GM19463 (cell line): Measurements from ENCODE around the gene ACP4.
"Not testable (repeated sequence)": the region's sequence is repeated elsewhere in the genome, so short reads cannot be mapped to it uniquely, and the experiment has no call there.

Source experiments
- ATAC-seq: cut with Tn5 transposase; IDR thresholded peaks from one replicate; pipeline ENCODE4 v1.9.1; 2021; ENCODE audit warnings: mild to moderate bottlenecking, moderate library complexity; ENCODE audit not compliant: unreplicated experiment

ACP4 gene

DNA sequence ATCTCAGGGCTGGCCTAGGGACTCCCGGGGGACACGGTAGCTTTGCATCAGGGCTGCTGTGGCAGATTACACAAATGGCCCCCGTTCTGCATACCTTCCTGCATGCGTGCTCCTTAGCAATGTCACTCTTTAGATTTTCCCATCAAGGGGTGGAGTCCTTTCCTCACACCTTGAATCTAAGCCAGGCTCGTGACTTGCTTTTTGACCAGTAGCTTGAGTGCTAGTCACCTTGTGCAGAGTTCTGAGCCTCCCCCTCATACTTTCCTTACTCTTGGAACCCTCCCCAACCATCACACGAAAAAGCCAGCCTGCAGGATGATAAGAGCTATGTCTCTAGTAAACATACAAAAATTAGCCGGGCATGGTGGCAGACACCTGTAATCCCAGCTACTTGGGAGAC is 16.8 kb upstream of the ACP4 start:
- ATAC-seq: not testable (repeated sequence)

DNA sequence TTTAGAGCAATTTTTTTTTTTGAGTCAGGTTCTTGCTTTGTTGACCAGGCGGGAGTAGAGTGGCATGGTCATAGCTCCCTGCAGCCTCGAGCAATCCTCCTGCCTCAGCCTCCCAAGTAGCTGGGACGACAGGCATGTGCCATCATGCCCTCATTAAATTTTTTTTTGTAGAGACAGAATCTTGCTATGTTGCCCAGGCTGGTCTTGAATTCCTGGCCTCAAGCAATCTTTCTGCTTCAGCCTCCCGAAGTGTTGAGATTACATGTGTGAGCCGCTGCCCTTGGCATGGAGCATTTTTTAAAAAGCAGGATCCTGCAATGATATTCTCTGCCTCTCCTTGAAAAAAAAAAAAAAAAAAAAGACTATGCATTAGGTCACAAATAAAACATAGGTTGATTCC is 14.1 kb upstream of the ACP4 start:
- no peak for ATAC-seq

DNA sequence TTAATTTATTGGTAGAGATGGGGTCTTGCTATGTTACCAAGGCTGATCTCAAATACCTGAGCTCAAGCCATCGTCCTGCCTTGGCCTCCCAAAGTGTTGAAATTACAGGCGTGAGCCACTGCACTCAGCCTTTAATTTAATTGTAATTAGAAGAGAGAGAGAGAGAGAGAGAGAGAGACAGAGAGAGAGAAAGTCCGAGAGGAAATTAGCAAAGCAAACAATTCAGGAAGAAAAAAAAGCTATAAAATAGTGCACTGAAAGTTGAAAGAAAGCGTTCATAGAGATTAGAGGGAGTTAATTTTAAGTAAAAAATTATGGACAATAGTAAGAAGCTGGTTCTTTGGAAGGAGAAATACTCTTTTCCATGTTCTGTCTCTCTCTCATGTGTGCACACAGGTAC is 13.0 kb upstream of the ACP4 start:
- no peak for ATAC-seq

DNA sequence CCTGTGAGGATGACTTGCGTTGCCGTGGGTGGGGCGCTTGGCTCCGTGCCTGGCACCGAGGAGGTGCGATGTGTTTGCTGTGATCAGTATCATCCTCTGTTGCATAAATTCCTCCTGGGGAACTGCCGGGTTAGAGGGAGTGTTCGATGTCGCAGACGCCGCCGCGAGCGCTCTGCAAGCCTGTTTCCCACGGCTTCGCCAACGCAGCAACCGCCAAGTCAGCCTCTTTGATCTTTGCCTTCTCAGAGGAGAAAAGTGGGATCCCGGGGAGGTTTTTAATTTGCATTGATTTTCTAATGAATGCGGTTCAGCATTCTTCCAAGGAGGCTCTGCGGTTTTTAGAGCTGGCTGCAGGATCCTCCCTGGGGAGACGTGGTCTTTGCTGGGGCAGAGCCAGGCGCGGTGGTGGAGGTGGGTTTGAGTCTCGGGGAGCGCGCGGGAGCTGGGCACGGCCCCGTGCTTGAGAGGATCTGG is 12.3 kb upstream of the ACP4 start:
- ATAC-seq: no peak

- ATAC-seq: no peak
Observed at GRCh38 chr19:50778906-50779430, 11.2 kb upstream of the ACP4 start.

GRCh38 chr19:50779504-50780457 is 10.4 kb upstream of the ACP4 start:
- ATAC-seq: no peak

GRCh38 chr19:50780753-50781435 is 9.3 kb upstream of the ACP4 start:
- no peak for ATAC-seq

GRCh38 chr19:50783848-50784152 is 6.4 kb upstream of the ACP4 start:
- ATAC-seq: not testable (repeated sequence)

- ATAC-seq: no peak
Observed at GRCh38 chr19:50784710-50785109, 5.5 kb upstream of the ACP4 start.

GRCh38 chr19:50785329-50785728 is 4.9 kb upstream of the ACP4 start:
- no peak for ATAC-seq

DNA sequence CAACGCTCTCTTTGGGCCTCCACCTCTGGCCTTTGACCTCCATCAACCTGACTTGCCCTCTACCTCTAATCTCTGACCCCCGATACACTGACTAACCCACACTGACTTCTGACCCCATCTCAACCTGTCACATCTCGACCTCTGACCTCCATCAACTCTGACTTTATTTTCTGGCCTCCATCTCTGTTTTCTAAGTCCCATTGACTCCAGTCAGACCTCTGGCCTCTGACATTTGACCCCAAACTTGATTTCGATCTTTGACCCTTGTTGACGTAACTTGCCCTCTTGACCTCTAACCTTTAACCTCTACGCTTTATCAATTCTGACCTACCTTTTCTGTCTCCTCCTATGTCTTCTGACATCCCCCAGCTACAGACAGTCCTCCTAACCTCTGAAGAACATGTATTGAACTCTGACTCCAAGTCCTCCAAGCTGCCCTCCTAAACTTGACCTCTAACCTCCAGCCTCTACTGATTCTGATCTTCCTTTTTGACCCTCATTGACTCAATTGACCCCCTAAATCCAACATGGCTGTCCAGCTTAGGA is 780 bp downstream of the ACP4 start:
- ATAC-seq: no peak

DNA sequence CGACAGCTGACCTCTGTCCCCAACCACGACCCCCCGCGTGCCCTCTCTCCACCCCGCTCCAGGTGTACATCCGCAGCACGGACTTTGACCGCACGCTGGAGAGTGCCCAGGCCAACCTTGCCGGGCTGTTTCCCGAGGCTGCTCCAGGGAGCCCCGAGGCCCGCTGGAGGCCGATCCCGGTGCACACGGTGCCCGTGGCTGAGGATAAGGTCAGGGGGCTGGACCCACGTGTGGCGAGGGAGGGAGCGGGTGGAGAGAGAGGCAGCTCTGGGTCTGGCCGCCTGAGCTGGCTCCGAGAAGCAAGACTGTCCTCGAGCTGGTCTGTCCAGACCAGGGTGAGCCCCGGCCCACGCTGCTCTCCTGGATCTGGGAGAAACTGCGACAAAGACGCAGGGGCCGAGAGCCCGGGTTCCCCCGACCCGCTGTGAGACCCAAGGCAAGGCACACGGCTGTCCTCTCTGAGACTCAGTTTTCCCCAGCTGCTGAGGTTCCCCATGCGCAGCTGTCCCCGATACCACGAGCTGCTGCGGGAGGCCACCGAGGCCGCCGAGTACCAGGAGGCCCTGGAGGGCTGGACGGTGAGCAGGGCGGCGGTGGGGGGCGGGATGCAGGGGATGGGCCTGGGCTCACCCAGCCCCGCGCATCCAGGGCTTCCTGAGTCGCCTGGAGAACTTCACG is 1.5 kb downstream of the ACP4 start:
- no peak for ATAC-seq

- no peak for ATAC-seq
Observed at GRCh38 chr19:50792272-50793250, 2.3 kb downstream of the ACP4 start.

DNA sequence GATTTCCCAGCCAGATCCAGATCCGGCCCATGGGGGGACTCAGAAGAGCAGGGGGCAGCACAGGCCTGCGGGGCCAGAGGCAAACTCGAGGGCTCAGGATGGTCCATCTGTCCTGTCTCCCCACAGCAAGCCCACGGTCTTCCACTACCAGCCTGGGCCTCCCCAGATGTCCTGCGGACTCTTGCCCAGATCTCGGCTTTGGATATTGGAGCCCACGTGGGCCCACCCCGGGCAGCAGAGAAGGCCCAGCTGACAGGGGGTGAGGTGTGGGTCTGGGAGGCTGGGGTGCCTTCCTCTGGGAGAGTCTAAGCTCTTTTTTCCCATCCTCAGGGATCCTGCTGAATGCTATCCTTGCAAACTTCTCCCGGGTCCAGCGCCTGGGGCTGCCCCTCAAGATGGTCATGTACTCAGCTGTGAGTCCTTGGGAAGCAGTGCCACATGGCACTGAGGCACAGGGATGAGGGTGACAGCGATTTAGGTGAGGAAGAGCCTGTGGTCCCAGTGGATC is 3.4 kb downstream of the ACP4 start:
- no peak for ATAC-seq

- ATAC-seq: no peak
Observed at GRCh38 chr19:50794074-50794875, 4.1 kb downstream of the ACP4 start.

DNA sequence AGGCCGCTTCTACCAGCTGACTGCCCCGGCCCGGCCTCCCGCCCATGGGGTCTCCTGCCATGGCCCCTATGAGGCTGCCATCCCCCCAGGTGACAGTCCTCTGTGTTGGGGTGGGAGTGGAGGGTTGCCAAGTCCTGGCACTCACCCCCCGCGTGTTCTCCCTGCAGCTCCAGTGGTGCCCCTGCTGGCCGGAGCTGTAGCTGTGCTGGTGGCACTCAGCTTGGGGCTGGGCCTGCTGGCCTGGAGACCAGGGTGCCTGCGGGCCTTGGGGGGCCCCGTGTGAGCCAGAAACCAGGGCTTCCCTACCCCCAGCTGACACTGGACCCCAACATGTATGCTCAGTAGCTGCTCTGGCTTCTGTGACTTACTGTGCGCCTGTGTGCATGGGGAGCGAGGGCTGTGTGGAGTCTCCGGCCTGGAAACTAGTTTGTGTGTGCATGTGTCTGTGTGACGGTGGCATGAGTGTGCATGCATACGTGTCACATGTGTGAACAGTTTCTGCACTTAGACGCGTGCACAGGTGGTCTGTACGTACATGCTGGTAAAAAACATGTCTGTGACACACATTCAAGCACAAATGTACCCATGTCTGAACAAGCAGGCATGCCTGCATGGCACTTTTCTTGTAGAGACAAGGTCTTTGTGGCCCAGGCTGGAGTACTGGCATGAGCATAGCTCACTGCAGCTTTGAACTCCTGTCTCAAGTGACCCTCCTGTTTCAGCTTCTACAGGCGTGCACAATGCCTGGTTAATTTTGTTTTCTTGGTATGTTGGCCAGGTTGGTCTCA is 4.9 kb downstream of the ACP4 start:
- ATAC-seq: no peak

DNA sequence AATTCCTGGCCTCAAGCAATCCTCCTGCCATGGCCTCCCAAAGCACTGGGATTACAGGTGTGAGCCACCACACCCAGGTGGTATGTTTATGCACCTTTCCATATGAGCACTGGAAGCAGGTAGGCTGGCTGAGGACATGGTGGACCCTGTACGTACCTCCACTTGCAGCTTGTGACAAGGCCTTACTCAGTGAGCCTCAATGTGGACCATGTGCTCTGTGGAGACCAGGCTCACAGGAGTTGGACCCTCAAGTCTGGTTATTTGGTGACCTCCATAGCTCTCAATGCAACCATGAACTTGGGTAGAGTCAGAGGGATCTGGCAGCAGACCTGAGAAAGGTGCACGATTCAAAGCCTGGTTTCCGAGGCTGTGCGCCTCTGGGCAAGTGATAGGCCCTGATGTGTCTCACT is 5.5 kb downstream of the ACP4 start:
- no peak for ATAC-seq

GRCh38 chr19:50796128-50796633 is 6.0 kb downstream of the ACP4 start:
- ATAC-seq: no peak
